K562 (cell line): ENCODE measurements around the gene FTH1. TPM values are rescaled to one million over a fixed set of nuclear protein-coding genes. Genes with fewer than 3 reads are reported as not detected.

Experiments used
- ATF7 ChIP-seq: fragments of 450-650 bp; IDR thresholded peaks from 2 replicates; pipeline ENCODE4 v1.7.1; 2014; ENCODE audit warnings: mild to moderate bottlenecking, moderate library complexity
- CREB3L1 ChIP-seq: fragments of 450-650 bp; IDR thresholded peaks from 2 replicates; pipeline ENCODE4 v1.6.1; 2014; ENCODE audit warnings: low read depth, mild to moderate bottlenecking, moderate library complexity, borderline replicate concordance
- ELK3 ChIP-seq: fragments of 450-650 bp; formaldehyde crosslinking; IDR thresholded peaks from 2 replicates; pipeline ENCODE4 v1.4.0; 2020; ENCODE audit warnings: mild to moderate bottlenecking
- L3MBTL2 ChIP-seq: fragments of 450-650 bp; IDR thresholded peaks from 2 replicates; pipeline ENCODE4 v1.6.1; 2016; ENCODE audit warnings: mild to moderate bottlenecking, moderate library complexity
- MCM2 ChIP-seq: fragments of 450-650 bp; IDR thresholded peaks from 2 replicates; pipeline ENCODE4 v1.6.1; 2017; ENCODE audit warnings: low read depth, mild to moderate bottlenecking
- MECOM ChIP-seq: fragments of 250-450 bp; sonication (Bioruptor Pico); IDR thresholded peaks from 2 replicates; pipeline ENCODE4 v1.8.0; 2022; ENCODE audit warnings: inconsistent platforms
- MGA ChIP-seq: fragments of 450-650 bp; IDR thresholded peaks from 2 replicates; pipeline ENCODE4 v1.6.1; 2016; ENCODE audit warnings: mild to moderate bottlenecking, moderate library complexity
- PRDM10 ChIP-seq: fragments of 450-650 bp; IDR thresholded peaks from 2 replicates; pipeline ENCODE4 v1.6.1; 2018; ENCODE audit not compliant: partially characterized antibody
- RBM17 ChIP-seq: fragments of 200-400 bp; formaldehyde crosslinking; IDR thresholded peaks from 2 replicates; pipeline ENCODE4 v1.6.1; 2017; ENCODE audit warnings: low read depth, mild to moderate bottlenecking, low read length, borderline replicate concordance
- TCF3 ChIP-seq: sonication (generic); formaldehyde crosslinking; IDR thresholded peaks from 2 replicates; pipeline ENCODE4 v1.4.0; 2020; ENCODE audit warnings: mild to moderate bottlenecking, missing genetic modification reagents
- ZNF239 ChIP-seq: fragments of 250-450 bp; sonication (Bioruptor Pico); IDR thresholded peaks from 2 replicates; pipeline ENCODE4 v1.4.0; 2020; ENCODE audit warnings: mild to moderate bottlenecking
- polyA plus RNA-seq, 8 experiments: library from polyadenylated mRNA; depleted of rRNA in 4 of 8; stranded (reverse) in 5 of 8; unstranded in 3 of 8; fragments of >200 nt; fragmentation: Nextera tagmentation in 2 of 8; fragmentation: Illumina TruSeq in 1 of 8; extraction: Ambion mirVana in 2 of 8; extraction: Trizol in 1 of 8; gene quantifications; 2 replicates each; pipeline versions ENCODE4 v1.2.1 to v1.2.3, GENCODE V29; 2011 to 2014; ENCODE audit warnings: inconsistent platforms in 1 of 8, missing spikeins in 1 of 8
- total RNA-seq, 7 experiments: library from RNA; depleted of rRNA in 6 of 7; stranded (reverse); fragments of >200 nt in 6 of 7; fragmentation: Illumina TruSeq in 2 of 7; extraction: Trizol in 2 of 7; gene quantifications; 2 replicates each; pipeline versions ENCODE4 v1.2.1 to v1.2.3, GENCODE V29; 2011 to 2021; ENCODE audit warnings: low replicate concordance in 1 of 7

The FTH1 gene
- total and polyA plus RNA-seq, 9 of the 15 experiments (the other 6 are each of a cell fraction or from before 2014, with no cell fraction given) = 370 to 3,146 (median 802) TPM

GRCh38 chr11:61985869-61986268 is 18.4 kb upstream of the FTH1 start (continued):
- TF ChIP-seq MGA = 0 out of 2 replicates have a peak, but pooled peaks have one; percentile 29
- TF ChIP-seq RBM17 = no peak
- TF ChIP-seq TCF3 = no peak
- no peak for TF ChIP-seq MCM2
- TF ChIP-seq CREB3L1 = no peak
- no peak for TF ChIP-seq ELK3 (CRISPR knock-in tag)
- no peak for TF ChIP-seq MECOM (CRISPR knock-in tag)
- peak; percentile 42; the same call in 1 of the 2 replicates for TF ChIP-seq L3MBTL2
- no peak for TF ChIP-seq ZNF239
- no peak for TF ChIP-seq ATF7
- no peak for TF ChIP-seq PRDM10
